GM12874 (cell line): Measurements from ENCODE around the gene OBI1.

ENCODE experiments used
- CTCF ChIP-seq: IDR thresholded peaks from 2 replicates; pipeline ENCODE4 v1.5.1; 2011; ENCODE audit warnings: low read depth, mild to moderate bottlenecking, control low read depth, low read length, moderate library complexity; ENCODE audit not compliant: insufficient read depth

Gene OBI1

GRCh38 chr13:78595495-78596398, 63.2 kb downstream of the OBI1 start:
- TF ChIP-seq CTCF = no peak

GRCh38 chr13:78594456-78594975, 64.4 kb downstream of the OBI1 start:
- no peak for TF ChIP-seq CTCF

- TF ChIP-seq CTCF = no peak
Measured at GRCh38 chr13:78593652-78594455, 65.1 kb downstream of the OBI1 start.

GRCh38 chr13:78593129-78593528, 65.8 kb downstream of the OBI1 start:
- TF ChIP-seq CTCF = no peak

GRCh38 chr13:78592584-78592983, 66.4 kb downstream of the OBI1 start:
- TF ChIP-seq CTCF = no peak

- TF ChIP-seq CTCF = no peak
Measured at GRCh38 chr13:78589206-78589605, 69.7 kb downstream of the OBI1 start.

- no peak for TF ChIP-seq CTCF
Measured at GRCh38 chr13:78587395-78587794, 71.6 kb downstream of the OBI1 start.
